K562 (cell line): ENCODE data around the gene COX7A2. TPM values are rescaled to one million over a fixed set of nuclear protein-coding genes. Genes with fewer than 3 reads are reported as not detected.

Experiments used
- ATAC-seq: fragments of 200-7000 bp; cut with Tn5 transposase; 3 replicates; pipeline ENCODE4 v1.9.1; 2020; ENCODE audit warnings: moderate library complexity
- BruUV-seq: library from RNA; stranded (reverse); fragments of 400-500 nt; replicated peaks from 2 replicates; lab custom pipeline; 2021; lab: Mats Ljungman, UMichigan
- CTCF ChIA-PET: fragments of 300-600 bp; formaldehyde crosslinking; extraction: SDS; loops from one replicate; lab custom pipeline; 2021; ENCODE audit warnings: low intra/inter-chr PET ratio; lab: Yijun Ruan, JAX
- POLR2A ChIA-PET: fragments of 300-600, 350-650 bp; sonication (Branson Sonifier 250); formaldehyde crosslinking; extraction: SDS; loops from one replicate; lab custom pipeline; 2021; ENCODE audit warnings: antibody characterized with exemption, inconsistent platforms; lab: Yijun Ruan, JAX
- DNase-seq, 4 experiments: peaks; one replicate each; pipeline versions ENCODE4 v3.0.0 to v3.0.0-alpha.2; 2011 to 2018; ENCODE audit warnings: low spot score in 3 of 4, mixed read lengths in 3 of 4; ENCODE audit errors: extremely low read depth in 1 of 4
- FAIRE-seq: peaks from 2 replicates; lab custom pipeline; 2011; peaks lifted over from hg19 to GRCh38; lab: Jason Lieb, UNC
- H2AFZ ChIP-seq: 2 replicates; pipeline ENCODE4 v1.6.0; 2011; ENCODE audit warnings: low read depth, low read length, control low read depth, inconsistent platforms
- H3K27ac ChIP-seq: fragments of 200-600 bp; 3 replicates; pipeline ENCODE4 v1.8.0; 2011; ENCODE audit warnings: low read depth, mild to moderate bottlenecking, control low read depth, inconsistent platforms, low read length, moderate library complexity, mixed read lengths; ENCODE audit errors: extremely low read depth
- H3K27me3 ChIP-seq, 2 experiments: fragments of 300-600 bp in 1 of 2; 2 replicates in 1 of 2; 3 replicates in 1 of 2; pipeline versions ENCODE4 v1.6.0 to v1.8.0; 2011; ENCODE audit warnings: inconsistent platforms in 2 of 2, low read length in 2 of 2, mild to moderate bottlenecking in 1 of 2, mixed read lengths in 1 of 2, moderate library complexity in 1 of 2; ENCODE audit not compliant: control insufficient read depth in 2 of 2, insufficient read depth in 2 of 2
- H3K36me3 ChIP-seq: fragments of 300-600 bp; 3 replicates; pipeline ENCODE4 v1.8.0; 2011; ENCODE audit warnings: mild to moderate bottlenecking, low read length, inconsistent platforms; ENCODE audit not compliant: control insufficient read depth, insufficient read depth
- H3K4me1 ChIP-seq, 2 experiments: fragments of 200-600 bp in 1 of 2; replicated peaks in 1 of 2; 2 replicates in 1 of 2; 3 replicates in 1 of 2; pipeline versions ENCODE4 v1.5.1 to v1.8.0; 2011; ENCODE audit warnings: inconsistent platforms in 2 of 2, low read length in 2 of 2, mild to moderate bottlenecking in 1 of 2, mixed read lengths in 1 of 2, moderate library complexity in 1 of 2; ENCODE audit not compliant: control insufficient read depth in 2 of 2, insufficient read depth in 2 of 2
- H3K4me2 ChIP-seq: 2 replicates; pipeline ENCODE4 v1.6.1; 2011; ENCODE audit warnings: low read length, control low read depth, inconsistent platforms, mixed read lengths; ENCODE audit not compliant: insufficient read depth
- H3K4me3 ChIP-seq: fragments of 200-600 bp; sonication (generic), shearing (Covaris generic); 2 replicates; pipeline ENCODE4 v1.5.1; 2016; ENCODE audit warnings: control low read depth, inconsistent platforms
- H3K79me2 ChIP-seq: fragments of 200-600 bp; 3 replicates; pipeline ENCODE4 v1.8.0; 2011; ENCODE audit warnings: low read length, inconsistent platforms; ENCODE audit not compliant: control insufficient read depth, insufficient read depth
- H3K9ac ChIP-seq, 2 experiments: 2 replicates each; pipeline versions ENCODE4 v1.6.0 to v1.6.1; 2011; ENCODE audit warnings: low read depth in 2 of 2, low read length in 2 of 2, control low read depth in 1 of 2, inconsistent platforms in 1 of 2, mild to moderate bottlenecking in 1 of 2, mixed read lengths in 1 of 2; ENCODE audit not compliant: insufficient read depth in 1 of 2
- H3K9me1 ChIP-seq: one replicate; pipeline ENCODE4 v1.6.0; 2011; ENCODE audit warnings: inconsistent platforms, mild to moderate bottlenecking, low read length, moderate library complexity; ENCODE audit not compliant: control insufficient read depth, insufficient read depth
- H3K9me3 ChIP-seq: replicated peaks from 2 replicates; pipeline ENCODE4 v1.5.1; 2011; ENCODE audit warnings: low read depth, low read length, inconsistent platforms; ENCODE audit not compliant: control insufficient read depth, insufficient read depth
- H4K20me1 ChIP-seq: replicated peaks from 2 replicates; pipeline ENCODE4 v1.6.1; 2011; ENCODE audit warnings: low read length, inconsistent platforms, mixed read lengths; ENCODE audit not compliant: control insufficient read depth, insufficient read depth
- CBFA2T2 ChIP-seq: fragments of 450-650 bp; conservative IDR thresholded peaks from 2 replicates; pipeline ENCODE4 v1.6.1; 2017; ENCODE audit warnings: mild to moderate bottlenecking
- ETS2 ChIP-seq: IDR thresholded peaks from 2 replicates; pipeline ENCODE4 v1.6.1; 2016; ENCODE audit warnings: borderline replicate concordance, missing genetic modification characterization, mild to moderate bottlenecking, moderate library complexity, missing compliant biosample characterization; ENCODE audit not compliant: poor library complexity, severe bottlenecking
- HCFC1 ChIP-seq: IDR thresholded peaks from 2 replicates; pipeline ENCODE4 v1.6.1; 2012; ENCODE audit warnings: low read depth, low read length, improper control_type of control experiment
- HDAC8 ChIP-seq: fragments of 450-650 bp; IDR thresholded peaks from 2 replicates; pipeline ENCODE4 v1.6.1; 2016; ENCODE audit warnings: mild to moderate bottlenecking, missing genetic modification characterization, moderate library complexity, missing compliant biosample characterization
- NUFIP1 ChIP-seq: fragments of 450-650 bp; IDR thresholded peaks from 2 replicates; pipeline ENCODE4 v1.6.1; 2018; ENCODE audit not compliant: partially characterized antibody
- PURB ChIP-seq: sonication (generic); formaldehyde crosslinking; IDR thresholded peaks from 2 replicates; pipeline ENCODE4 v1.9.0; 2021; ENCODE audit warnings: low read depth, mild to moderate bottlenecking, missing genetic modification reagents
- ZBTB12 ChIP-seq: fragments of 250-450 bp; sonication (Bioruptor Pico); IDR thresholded peaks from 2 replicates; pipeline ENCODE4 v1.4.0; 2020
- WGBS: fragments of 100-300 bp; shearing (Covaris generic); methylation state at CpG from one replicate; pipeline ENCODE4 v1.1.6; 2016; ENCODE audit warnings: low coverage, mixed read lengths; ENCODE audit not compliant: insufficient coverage; ENCODE audit errors: missing lambda C conversion rate; 5-methylcytosine and 5-hydroxymethylcytosine counted together
- in situ Hi-C: fragments of 300-500 bp; cut with MboI; formaldehyde crosslinking; loops from 4 replicates; pipeline ENCODE4 v1.15.0; 2018; ENCODE audit warnings: inconsistent platforms, mixed read lengths
- intact Hi-C: fragments of 100-400 bp; cut with micrococcal nuclease; formaldehyde crosslinking; loops from 2 replicates; pipeline ENCODE4 v1.14.2; 2022
- polyA plus RNA-seq, 8 experiments: library from polyadenylated mRNA; depleted of rRNA in 4 of 8; stranded (reverse) in 5 of 8; unstranded in 3 of 8; fragments of >200 nt; fragmentation: Nextera tagmentation in 2 of 8; fragmentation: Illumina TruSeq in 1 of 8; extraction: Ambion mirVana in 2 of 8; extraction: Trizol in 1 of 8; gene quantifications; 2 replicates each; pipeline versions ENCODE4 v1.2.1 to v1.2.3, GENCODE V29; 2011 to 2014; ENCODE audit warnings: inconsistent platforms in 1 of 8, missing spikeins in 1 of 8
- total RNA-seq, 7 experiments: library from RNA; depleted of rRNA in 6 of 7; stranded (reverse); fragments of >200 nt in 6 of 7; fragmentation: Illumina TruSeq in 2 of 7; extraction: Trizol in 2 of 7; gene quantifications; 2 replicates each; pipeline versions ENCODE4 v1.2.1 to v1.2.3, GENCODE V29; 2011 to 2021; ENCODE audit warnings: low replicate concordance in 1 of 7
- TF ChIP-seq, protein P1 (sequence below): sonication (generic); IDR thresholded peaks from 2 replicates; pipeline ENCODE4 v1.6.1; 2016
- TF ChIP-seq, protein P2 (sequence below): IDR thresholded peaks from 2 replicates; pipeline ENCODE4 v1.6.1; 2016; ENCODE audit warnings: missing genetic modification characterization, missing compliant biosample characterization
- TF ChIP-seq, protein P3 (sequence below): fragments of 250-450 bp; sonication (Bioruptor Pico); IDR thresholded peaks from 2 replicates; pipeline ENCODE4 v1.8.0; 2021; ENCODE audit warnings: mild to moderate bottlenecking, moderate library complexity

COX7A2 gene
- total and polyA plus RNA-seq, 9 of the 15 experiments (the other 6 are each of a cell fraction or from before 2014, with no cell fraction given) = 234 to 2,216 (median 585) TPM

DNA sequence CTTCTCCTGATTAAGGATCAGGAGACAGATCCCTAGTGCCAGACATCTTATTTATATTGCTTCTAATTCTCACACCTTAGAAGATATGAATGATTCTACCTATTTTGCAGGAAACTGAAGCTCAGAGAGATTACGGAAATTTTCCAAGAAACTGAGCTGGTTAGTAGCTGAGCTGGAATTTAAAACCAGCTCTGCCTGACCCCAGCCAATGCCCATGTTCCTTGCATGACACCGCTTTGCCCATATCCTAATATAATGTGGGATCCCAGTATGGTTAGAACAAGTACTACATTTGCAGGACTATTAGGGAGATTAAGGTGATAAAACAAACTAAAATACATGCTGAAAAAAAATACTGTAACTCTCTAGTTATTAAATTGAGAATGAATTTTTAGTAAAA is 39.1 kb upstream of the COX7A2 start:
- Histone ChIP-seq H3K4me1 (peaks cover 0 to 32% of the 10 kb centered on the region in 2 experiments; a peak in 3 of 5 replicates), H4K20me1 (no peaks in the 10 kb centered on the region; the same call in 1 of the 2 replicates), H3K27me3 (no peaks in the 10 kb centered on the region), H3K9ac (peak overlapping the region; percentile 72 to 89; a peak in 3 of 4 replicates), H3K36me3 (peaks cover 4% of the 10 kb centered on the region; the same call in 1 of the 3 replicates), H3K79me2 (peaks cover 97% of the 10 kb centered on the region), H3K27ac (no peak overlapping the region), H2AFZ (no peak overlapping the region), H3K4me3 (peak overlapping the region; percentile 95), H3K4me2 (peak overlapping the region; percentile 69), H3K9me3 (no peaks in the 10 kb centered on the region), H3K9me1 (no peaks in the 10 kb centered on the region)
- FAIRE-seq (no peak), DNase-seq (no peak), ATAC-seq (no peak)
- in situ Hi-C loops = no loop called here
- TF ChIP-seq, protein P1, sequence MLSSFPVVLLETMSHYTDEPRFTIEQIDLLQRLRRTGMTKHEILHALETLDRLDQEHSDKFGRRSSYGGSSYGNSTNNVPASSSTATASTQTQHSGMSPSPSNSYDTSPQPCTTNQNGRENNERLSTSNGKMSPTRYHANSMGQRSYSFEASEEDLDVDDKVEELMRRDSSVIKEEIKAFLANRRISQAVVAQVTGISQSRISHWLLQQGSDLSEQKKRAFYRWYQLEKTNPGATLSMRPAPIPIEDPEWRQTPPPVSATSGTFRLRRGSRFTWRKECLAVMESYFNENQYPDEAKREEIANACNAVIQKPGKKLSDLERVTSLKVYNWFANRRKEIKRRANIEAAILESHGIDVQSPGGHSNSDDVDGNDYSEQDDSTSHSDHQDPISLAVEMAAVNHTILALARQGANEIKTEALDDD = 0 out of 2 replicates have a peak, but pooled peaks have one; percentile 39
- no peak for TF ChIP-seq PURB (CRISPR knock-in tag)
- intact Hi-C loops = loop anchor here (10.0 kb wide), 2 partner anchors 322 to 1758 kb away; partner anchors contain the start of genes EEF1A1 and SENP6
- 8% methylated on average over 2 of the region's 2 CpGs for WGBS
- no TSS peak for BruUV-seq
- ChIA-PET POLR2A (interaction anchor here (0.7 kb wide), 1 partner anchor 395 kb away, joined by 3 read pairs; no protein-coding TSS in a partner anchor), CTCF (no interaction called here)

GRCh38 chr6:75281653-75282052 is 38.1 kb upstream of the COX7A2 start:
- Histone ChIP-seq H3K9me1 (no peaks in the 10 kb centered on the region), H4K20me1 (no peaks in the 10 kb centered on the region; the same call in 1 of the 2 replicates), H3K36me3 (peaks cover 4% of the 10 kb centered on the region; the same call in 2 of the 3 replicates), H3K79me2 (peaks cover 97% of the 10 kb centered on the region), H3K9ac (peak overlapping the region in 1 of 2 experiments; percentile 89; a peak in 1 of 4 replicates), H3K27me3 (no peaks in the 10 kb centered on the region), H3K4me2 (no peak overlapping the region), H3K27ac (no peak overlapping the region), H3K9me3 (no peaks in the 10 kb centered on the region), H3K4me3 (no peak overlapping the region), H2AFZ (no peak overlapping the region), H3K4me1 (peaks cover 0 to 25% of the 10 kb centered on the region in 2 experiments; a peak in 3 of 5 replicates)
- DNase-seq (no peak), ATAC-seq (no peak), FAIRE-seq (no peak)
- in situ Hi-C loops = no loop called here
- ChIA-PET CTCF (no interaction called here), POLR2A (interaction anchor here (0.8 kb wide), 1 partner anchor 9 kb away, joined by 3 read pairs; no protein-coding TSS in a partner anchor)
- BruUV-seq = no TSS peak
- intact Hi-C loops = loop anchor here (10.0 kb wide), 2 partner anchors 323 to 1757 kb away; partner anchors contain the start of genes EEF1A1 and SENP6
- TF ChIP-seq NUFIP1 (no peak), HCFC1 (no peak), ETS2 (tag) (no peak), HDAC8 (tag) (no peak), CBFA2T2 (no peak), ZBTB12 (CRISPR knock-in tag) (no peak)
- TF ChIP-seq, protein P2, sequence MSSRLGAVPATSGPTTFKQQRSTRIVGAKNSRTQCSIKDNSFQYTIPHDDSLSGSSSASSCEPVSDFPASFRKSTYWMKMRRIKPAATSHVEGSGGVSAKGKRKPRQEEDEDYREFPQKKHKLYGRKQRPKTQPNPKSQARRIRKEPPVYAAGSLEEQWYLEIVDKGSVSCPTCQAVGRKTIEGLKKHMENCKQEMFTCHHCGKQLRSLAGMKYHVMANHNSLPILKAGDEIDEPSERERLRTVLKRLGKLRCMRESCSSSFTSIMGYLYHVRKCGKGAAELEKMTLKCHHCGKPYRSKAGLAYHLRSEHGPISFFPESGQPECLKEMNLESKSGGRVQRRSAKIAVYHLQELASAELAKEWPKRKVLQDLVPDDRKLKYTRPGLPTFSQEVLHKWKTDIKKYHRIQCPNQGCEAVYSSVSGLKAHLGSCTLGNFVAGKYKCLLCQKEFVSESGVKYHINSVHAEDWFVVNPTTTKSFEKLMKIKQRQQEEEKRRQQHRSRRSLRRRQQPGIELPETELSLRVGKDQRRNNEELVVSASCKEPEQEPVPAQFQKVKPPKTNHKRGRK = no peak
- TF ChIP-seq, protein P3, sequence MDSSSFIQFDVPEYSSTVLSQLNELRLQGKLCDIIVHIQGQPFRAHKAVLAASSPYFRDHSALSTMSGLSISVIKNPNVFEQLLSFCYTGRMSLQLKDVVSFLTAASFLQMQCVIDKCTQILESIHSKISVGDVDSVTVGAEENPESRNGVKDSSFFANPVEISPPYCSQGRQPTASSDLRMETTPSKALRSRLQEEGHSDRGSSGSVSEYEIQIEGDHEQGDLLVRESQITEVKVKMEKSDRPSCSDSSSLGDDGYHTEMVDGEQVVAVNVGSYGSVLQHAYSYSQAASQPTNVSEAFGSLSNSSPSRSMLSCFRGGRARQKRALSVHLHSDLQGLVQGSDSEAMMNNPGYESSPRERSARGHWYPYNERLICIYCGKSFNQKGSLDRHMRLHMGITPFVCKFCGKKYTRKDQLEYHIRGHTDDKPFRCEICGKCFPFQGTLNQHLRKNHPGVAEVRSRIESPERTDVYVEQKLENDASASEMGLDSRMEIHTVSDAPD = no peak
